Measurements from ENCODE around the gene AUH. TPM values are rescaled to one million over a fixed set of nuclear protein-coding genes. Genes with fewer than 3 reads are reported as not detected.

Gene AUH
- total RNA-seq, 2 donors from 2014 or later = 58.0 to 76.1 TPM

GRCh38 chr9:91170951-91171350, 190.8 kb downstream of the AUH start:
- TF ChIP-seq CTCF (IDR thresholded peaks at IDR 0.05) = no peak
- TF ChIP-seq POLR2A (IDR thresholded peaks at IDR 0.05) = no peak
- no peak for TF ChIP-seq POLR2AphosphoS5 (IDR thresholded peaks at IDR 0.05)
- Histone ChIP-seq H3K27me3 (replicated peaks; ENCODE audit: insufficient read depth) (no peaks in the 10 kb centered on the region), H3K9me3 (no peaks in the 10 kb centered on the region), H3K4me1 (replicated peaks) (no peaks in the 10 kb centered on the region), H3K36me3 (no peaks in the 10 kb centered on the region), H3K4me3 (no peak overlapping the region), H3K27ac (no peak overlapping the region)
- intact Hi-C loops (cut with DNase I) = no loop called here
- DNase-seq (ENCODE audit: low spot score) = no peak

GRCh38 chr9:91166796-91167366, 194.8 kb downstream of the AUH start:
- H3K9me3 ChIP-seq = no peaks in the 10 kb centered on the region
- intact Hi-C loops (cut with DNase I) = no loop called here
- no peaks in the 10 kb centered on the region for H3K36me3 ChIP-seq
- H3K4me3 ChIP-seq = no peak overlapping the region
- no peaks in the 10 kb centered on the region for H3K4me1 ChIP-seq (replicated peaks)
- H3K27me3 ChIP-seq (replicated peaks; ENCODE audit: insufficient read depth) = no peaks in the 10 kb centered on the region
- H3K27ac ChIP-seq = no peak overlapping the region
- DNase-seq (ENCODE audit: low spot score) = no peak
- 82% methylated on average over 10 of the region's 10 CpGs for WGBS
- TF ChIP-seq POLR2AphosphoS5 (IDR thresholded peaks at IDR 0.05) (no peak), CTCF (IDR thresholded peaks at IDR 0.05) (no peak), POLR2A (IDR thresholded peaks at IDR 0.05) (no peak)

GRCh38 chr9:91164724-91165520, 196.8 kb downstream of the AUH start:
- TF ChIP-seq CTCF (IDR thresholded peaks at IDR 0.05) (no peak), POLR2AphosphoS5 (IDR thresholded peaks at IDR 0.05) (no peak), POLR2A (IDR thresholded peaks at IDR 0.05) (no peak)
- 79% methylated on average over 21 of the region's 21 CpGs for WGBS
- DNase-seq (ENCODE audit: low spot score) = no peak
- Histone ChIP-seq H3K9me3 (no peaks in the 10 kb centered on the region), H3K36me3 (no peaks in the 10 kb centered on the region), H3K4me1 (replicated peaks) (no peaks in the 10 kb centered on the region), H3K27me3 (replicated peaks; ENCODE audit: insufficient read depth) (no peaks in the 10 kb centered on the region), H3K27ac (no peak overlapping the region), H3K4me3 (no peak overlapping the region)
- intact Hi-C loops (cut with DNase I) = no loop called here

Other genes with a start within 250 kb of the AUH start
- gene NFIL3, start 61.9 kb upstream of the AUH start, total RNA-seq = 10 to 100 TPM; 28.7 to 33.5 TPM